Osteoblast (primary cell): ENCODE data around the gene FMN1. TPM values are rescaled to one million over a fixed set of nuclear protein-coding genes. Genes with fewer than 3 reads are reported as not detected.
A peak's percentile ranks its signal among the peaks of the same experiment; 100 is the strongest.

Experiments used
- DNase-seq: peaks from one replicate; pipeline ENCODE4 v3.0.0; 2011; ENCODE audit warnings: low spot score, mixed read lengths; ENCODE audit not compliant: insufficient read length; ENCODE audit errors: missing footprints
- H2AFZ ChIP-seq: 2 replicates; pipeline ENCODE4 v1.6.0; 2011; ENCODE audit warnings: mild to moderate bottlenecking, low read length
- H3K27ac ChIP-seq: 2 replicates; pipeline ENCODE4 v1.5.1; 2011; ENCODE audit warnings: mild to moderate bottlenecking, low read depth, low read length, moderate library complexity
- H3K27me3 ChIP-seq: 2 replicates; pipeline ENCODE4 v1.6.0; 2012; ENCODE audit warnings: mild to moderate bottlenecking, control low read depth, inconsistent platforms, low read length, moderate library complexity; ENCODE audit not compliant: insufficient read depth
- H3K36me3 ChIP-seq: 2 replicates; pipeline ENCODE4 v1.5.1; 2011; ENCODE audit warnings: mild to moderate bottlenecking, low read length, control low read depth, moderate library complexity; ENCODE audit not compliant: insufficient read depth
- H3K4me1 ChIP-seq: 2 replicates; pipeline ENCODE4 v1.5.1; 2011; ENCODE audit warnings: mild to moderate bottlenecking, low read length, control low read depth, moderate library complexity; ENCODE audit not compliant: insufficient read depth
- H3K4me2 ChIP-seq: 2 replicates; pipeline ENCODE4 v1.6.0; 2011; ENCODE audit warnings: mild to moderate bottlenecking, low read length; ENCODE audit not compliant: insufficient read depth
- H3K4me3 ChIP-seq: fragments of 200-600 bp; sonication (generic); 3 replicates; pipeline ENCODE4 v1.5.1; 2012; ENCODE audit warnings: mild to moderate bottlenecking, low read length, inconsistent platforms; ENCODE audit not compliant: insufficient read depth
- H3K79me2 ChIP-seq: 2 replicates; pipeline ENCODE4 v1.6.0; 2012; ENCODE audit warnings: mild to moderate bottlenecking, low read length, control low read depth, inconsistent platforms; ENCODE audit not compliant: insufficient read depth
- H3K9me3 ChIP-seq: 2 replicates; pipeline ENCODE4 v1.5.1; 2011; ENCODE audit warnings: low read depth, low read length, control low read depth
- H4K20me1 ChIP-seq: 2 replicates; pipeline ENCODE4 v1.6.0; 2012; ENCODE audit warnings: mild to moderate bottlenecking, low read length, control low read depth; ENCODE audit not compliant: insufficient read depth
- CTCF ChIP-seq: IDR thresholded peaks from 2 replicates; pipeline ENCODE4 v1.5.1; 2011; ENCODE audit warnings: mild to moderate bottlenecking, low read depth, low read length, moderate library complexity; ENCODE audit errors: extremely low read depth
- total RNA-seq: library from RNA; depleted of rRNA; stranded (reverse); fragments of >200 nt; gene quantifications from 2 replicates; pipeline ENCODE4 v1.2.3, GENCODE V29; 2012

Gene FMN1
- total RNA-seq, 1 donor, result 9.0 TPM

- no peak for DNase-seq
- no peak for TF ChIP-seq CTCF
- Histone ChIP-seq H3K9me3 (no peaks in the 10 kb centered on the region), H3K4me2 (no peak overlapping the region), H3K4me3 (no peak overlapping the region), H3K79me2 (peaks cover 2% of the 10 kb centered on the region), H2AFZ (no peak overlapping the region), H4K20me1 (no peaks in the 10 kb centered on the region), H3K27ac (no peak overlapping the region), H3K36me3 (no peaks in the 10 kb centered on the region), H3K27me3 (no peaks in the 10 kb centered on the region), H3K4me1 (peaks cover 9% of the 10 kb centered on the region)
Measured at GRCh38 chr15:33146051-33146450, 48.5 kb downstream of the FMN1 start.

- Histone ChIP-seq H4K20me1 (no peaks in the 10 kb centered on the region), H3K4me2 (no peak overlapping the region), H3K36me3 (no peaks in the 10 kb centered on the region), H3K27ac (no peak overlapping the region), H3K27me3 (no peaks in the 10 kb centered on the region), H3K9me3 (no peaks in the 10 kb centered on the region), H3K4me3 (no peak overlapping the region), H3K79me2 (peaks cover 2% of the 10 kb centered on the region), H2AFZ (peak overlapping the region; percentile 67), H3K4me1 (peaks cover 9% of the 10 kb centered on the region)
- no peak for TF ChIP-seq CTCF
- no peak for DNase-seq
Measured at GRCh38 chr15:33145447-33145846, 49.1 kb downstream of the FMN1 start.

- no peak for DNase-seq
- H4K20me1 ChIP-seq, result no peaks in the 10 kb centered on the region
- H3K27me3 ChIP-seq, result no peaks in the 10 kb centered on the region
- no peak overlapping the region for H2AFZ ChIP-seq
- TF ChIP-seq CTCF, result no peak
- H3K4me3 ChIP-seq, result no peak overlapping the region
- no peaks in the 10 kb centered on the region for H3K9me3 ChIP-seq
- no peaks in the 10 kb centered on the region for H3K4me1 ChIP-seq
- no peak overlapping the region for H3K4me2 ChIP-seq
- H3K36me3 ChIP-seq, result no peaks in the 10 kb centered on the region
- H3K27ac ChIP-seq, result no peak overlapping the region
- H3K79me2 ChIP-seq, result no peaks in the 10 kb centered on the region
Measured at GRCh38 chr15:33142708-33143107, 51.8 kb downstream of the FMN1 start.

- Histone ChIP-seq H4K20me1 (no peaks in the 10 kb centered on the region), H2AFZ (no peak overlapping the region), H3K9me3 (no peaks in the 10 kb centered on the region), H3K79me2 (no peaks in the 10 kb centered on the region), H3K27ac (no peak overlapping the region), H3K36me3 (no peaks in the 10 kb centered on the region), H3K4me1 (peaks cover 20% of the 10 kb centered on the region), H3K27me3 (no peaks in the 10 kb centered on the region), H3K4me2 (no peak overlapping the region), H3K4me3 (no peak overlapping the region)
- no peak for DNase-seq
- TF ChIP-seq CTCF, result no peak
Measured at GRCh38 chr15:33138000-33138399, 56.5 kb downstream of the FMN1 start.
